HG03520 (cell line): ENCODE data around the gene SHROOM2.
"Not testable (repeated sequence)": the region's sequence is repeated elsewhere in the genome, so short reads cannot be mapped to it uniquely, and the experiment has no call there.

ENCODE experiments used
- ATAC-seq: cut with Tn5 transposase; IDR thresholded peaks from one replicate; pipeline ENCODE4 v1.9.1; 2021; ENCODE audit warnings: mild to moderate bottlenecking, moderate library complexity; ENCODE audit not compliant: unreplicated experiment

SHROOM2 gene

GRCh38 chrX:9775930-9776329 is 10.3 kb upstream of the SHROOM2 start:
- no peak for ATAC-seq

GRCh38 chrX:9781941-9782340 is 4.3 kb upstream of the SHROOM2 start:
- ATAC-seq: no peak

- ATAC-seq: no peak
Observed at GRCh38 chrX:9784332-9784731, 1.9 kb upstream of the SHROOM2 start.

GRCh38 chrX:9785254-9785943 is 830 bp upstream of the SHROOM2 start:
- ATAC-seq: no peak

- ATAC-seq: no peak
Observed at GRCh38 chrX:9786798-9787635, 788 bp downstream of the SHROOM2 start.

GRCh38 chrX:9788911-9789310 is 2.7 kb downstream of the SHROOM2 start:
- ATAC-seq: no peak

GRCh38 chrX:9789555-9789954 is 3.3 kb downstream of the SHROOM2 start:
- no peak for ATAC-seq

- no peak for ATAC-seq
Observed at GRCh38 chrX:9790866-9791265, 4.6 kb downstream of the SHROOM2 start.

GRCh38 chrX:9794495-9794894 is 8.3 kb downstream of the SHROOM2 start:
- ATAC-seq: no peak

- no peak for ATAC-seq
Observed at GRCh38 chrX:9797384-9798360, 11.4 kb downstream of the SHROOM2 start.

GRCh38 chrX:9802737-9803136 is 16.5 kb downstream of the SHROOM2 start:
- ATAC-seq: no peak

GRCh38 chrX:9804444-9804843 is 18.2 kb downstream of the SHROOM2 start:
- no peak for ATAC-seq

GRCh38 chrX:9805956-9806355 is 19.7 kb downstream of the SHROOM2 start:
- ATAC-seq: no peak

- no peak for ATAC-seq
Observed at GRCh38 chrX:9807355-9808182, 21.3 kb downstream of the SHROOM2 start.

GRCh38 chrX:9809876-9810275 is 23.6 kb downstream of the SHROOM2 start:
- ATAC-seq: not testable (repeated sequence)

- ATAC-seq: not testable (repeated sequence)
Observed at GRCh38 chrX:9811086-9811485, 24.9 kb downstream of the SHROOM2 start.

GRCh38 chrX:9816084-9816700 is 30.0 kb downstream of the SHROOM2 start:
- no peak for ATAC-seq

GRCh38 chrX:9821572-9821971 is 35.3 kb downstream of the SHROOM2 start:
- no peak for ATAC-seq

GRCh38 chrX:9824554-9824953 is 38.3 kb downstream of the SHROOM2 start:
- ATAC-seq: no peak
